Measurements from ENCODE around the gene AKAP13.
"Not testable (repeated sequence)": the region's sequence is repeated elsewhere in the genome, so short reads cannot be mapped to it uniquely, and the experiment has no call there.

Gene AKAP13

DNA sequence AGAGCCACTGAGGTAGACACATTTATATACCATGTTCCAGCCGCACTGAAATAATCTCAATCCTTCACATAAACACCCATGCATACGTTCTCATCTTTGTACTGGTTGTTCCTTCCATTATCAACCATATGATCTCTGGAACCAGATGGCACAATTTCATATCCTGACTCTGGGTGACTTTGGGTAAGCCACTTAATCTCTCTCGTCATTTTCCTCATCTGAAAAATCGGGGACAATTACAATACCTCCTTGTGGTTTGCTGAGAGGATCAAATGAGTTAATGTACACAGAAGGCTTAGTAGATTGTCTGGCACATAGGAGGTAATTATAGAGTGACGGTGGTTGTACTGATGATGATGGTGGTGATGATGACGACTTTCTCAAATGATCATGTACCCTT lies 38.2 kb upstream of the AKAP13 start:
- no CpG with 5 or more reads among the region's 6 CpGs for WGBS (ENCODE audit: insufficient coverage, insufficient read length)
- H3K4me3 ChIP-seq (ENCODE audit: low read length); DNase-seq (ENCODE audit: low read depth, low spot score); H3K4me1 ChIP-seq (ENCODE audit: control insufficient read depth, insufficient read depth, low read length); H3K27ac ChIP-seq (ENCODE audit: low read length); H3K36me3 ChIP-seq (ENCODE audit: control insufficient read depth, insufficient read depth, low read length); H3K27me3 ChIP-seq (ENCODE audit: control insufficient read depth, insufficient read depth, low read length); H3K9me3 ChIP-seq (ENCODE audit: control insufficient read depth, insufficient read depth, low read length): not testable (repeated sequence)

DNA sequence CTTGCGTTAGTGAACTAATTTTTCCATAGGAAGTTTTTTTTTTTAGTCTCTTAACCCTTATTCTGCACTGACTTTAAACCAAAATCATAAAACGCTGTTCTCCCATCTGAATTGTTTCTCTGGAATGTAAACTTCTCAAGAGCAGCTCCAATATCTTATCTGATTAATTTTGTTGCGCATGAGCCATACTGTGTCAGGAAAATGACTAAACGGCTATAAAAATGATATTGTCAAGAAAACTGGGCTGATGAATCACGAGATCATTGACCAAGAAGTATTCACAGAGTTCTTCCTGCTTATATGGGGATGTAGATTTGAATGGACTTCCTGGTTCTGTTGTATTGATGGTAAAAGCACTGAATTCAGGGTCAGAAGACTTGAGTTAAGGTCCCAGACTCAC lies 37.0 kb upstream of the AKAP13 start:
- WGBS (ENCODE audit: insufficient coverage, insufficient read length): no CpG with 5 or more reads among the region's 5 CpGs
- H3K9me3 ChIP-seq (ENCODE audit: control insufficient read depth, insufficient read depth, low read length); H3K27me3 ChIP-seq (ENCODE audit: control insufficient read depth, insufficient read depth, low read length); H3K27ac ChIP-seq (ENCODE audit: low read length); H3K4me1 ChIP-seq (ENCODE audit: control insufficient read depth, insufficient read depth, low read length); H3K4me3 ChIP-seq (ENCODE audit: low read length); DNase-seq (ENCODE audit: low read depth, low spot score); H3K36me3 ChIP-seq (ENCODE audit: control insufficient read depth, insufficient read depth, low read length): not testable (repeated sequence)

DNA sequence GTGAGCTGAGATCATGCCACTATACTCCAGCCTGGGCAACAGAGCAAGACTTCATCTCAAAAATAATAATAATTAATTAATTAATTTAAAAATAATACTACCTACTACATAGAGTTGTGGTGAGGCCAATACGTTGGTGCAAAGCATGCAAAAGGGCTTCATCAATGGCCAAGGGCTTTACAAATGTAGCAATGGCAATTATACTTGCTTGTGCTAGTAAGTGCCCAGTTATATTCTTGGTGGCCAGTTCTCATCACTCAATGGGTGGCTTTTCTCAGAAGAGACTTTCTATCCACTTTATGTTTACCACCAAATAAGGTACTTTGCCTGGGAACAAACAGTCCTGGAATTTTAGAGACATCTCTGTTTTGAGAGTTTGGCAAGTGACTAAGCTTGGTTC lies 36.2 kb upstream of the AKAP13 start:
- not testable (repeated sequence) for H3K27ac ChIP-seq (ENCODE audit: low read length); H3K27me3 ChIP-seq (ENCODE audit: control insufficient read depth, insufficient read depth, low read length); H3K36me3 ChIP-seq (ENCODE audit: control insufficient read depth, insufficient read depth, low read length); H3K4me1 ChIP-seq (ENCODE audit: control insufficient read depth, insufficient read depth, low read length); DNase-seq (ENCODE audit: low read depth, low spot score); H3K4me3 ChIP-seq (ENCODE audit: low read length); H3K9me3 ChIP-seq (ENCODE audit: control insufficient read depth, insufficient read depth, low read length)
- no CpG with 5 or more reads among the region's 1 CpG for WGBS (ENCODE audit: insufficient coverage, insufficient read length)

DNA sequence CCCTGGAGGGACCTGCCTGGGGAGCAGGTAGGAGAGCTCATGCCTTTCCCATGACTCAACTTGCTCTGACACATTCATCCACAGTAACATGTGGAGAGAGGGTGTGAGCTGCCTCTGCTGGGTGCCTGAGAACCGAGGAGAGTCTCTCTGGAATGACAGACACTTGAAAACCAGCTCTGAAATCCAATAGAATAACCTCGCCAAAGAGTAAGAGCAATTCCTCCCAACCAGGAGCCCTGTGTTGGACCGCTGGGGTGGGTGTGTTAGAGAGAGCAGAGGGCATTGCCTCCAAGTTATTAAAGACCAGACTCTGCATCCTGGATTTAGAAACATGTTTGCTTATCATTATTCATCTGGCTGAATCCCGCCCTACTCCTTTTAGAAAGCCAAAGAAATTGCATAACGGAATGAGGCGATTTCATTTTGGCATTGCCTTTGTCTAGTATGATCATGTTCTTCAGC lies 35.7 kb upstream of the AKAP13 start:
- not testable (repeated sequence) for H3K27me3 ChIP-seq (ENCODE audit: control insufficient read depth, insufficient read depth, low read length); H3K4me3 ChIP-seq (ENCODE audit: low read length); H3K36me3 ChIP-seq (ENCODE audit: control insufficient read depth, insufficient read depth, low read length); DNase-seq (ENCODE audit: low read depth, low spot score); H3K4me1 ChIP-seq (ENCODE audit: control insufficient read depth, insufficient read depth, low read length); H3K27ac ChIP-seq (ENCODE audit: low read length); H3K9me3 ChIP-seq (ENCODE audit: control insufficient read depth, insufficient read depth, low read length)
- no CpG with 5 or more reads among the region's 6 CpGs for WGBS (ENCODE audit: insufficient coverage, insufficient read length)

DNA sequence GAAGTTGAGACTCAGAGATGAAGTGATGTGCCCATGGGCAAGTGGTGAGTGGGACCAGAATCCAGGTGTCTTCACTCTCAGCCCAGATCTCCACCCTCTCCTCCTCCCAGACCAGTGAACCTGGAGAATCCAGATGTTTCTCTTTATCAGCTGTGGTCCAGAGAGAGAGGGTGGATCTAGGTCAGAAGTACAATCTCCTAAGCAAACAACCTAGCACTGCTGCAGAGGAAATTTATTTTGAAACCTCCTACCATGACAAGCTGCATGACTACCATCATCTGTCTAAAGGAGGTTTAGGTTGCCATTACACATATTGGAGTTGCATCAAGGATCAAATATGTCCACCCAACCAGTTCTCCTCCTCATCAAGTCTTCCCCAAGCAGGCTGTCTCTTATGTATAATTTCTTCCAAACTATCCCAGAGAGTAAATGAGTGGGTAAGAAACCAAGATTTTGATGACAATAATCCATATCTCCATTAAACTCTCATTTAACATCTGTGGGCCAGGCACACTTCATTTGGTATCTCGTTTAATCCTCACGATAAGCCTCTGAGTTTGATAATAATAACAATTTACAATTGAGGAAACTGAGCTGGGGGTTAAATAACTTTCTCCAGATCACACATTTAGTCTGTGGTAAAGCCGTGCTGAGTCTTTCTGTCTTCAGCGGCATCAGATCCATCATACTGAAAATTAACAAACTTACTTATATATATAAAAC lies 35.0 kb upstream of the AKAP13 start:
- not testable (repeated sequence) for H3K36me3 ChIP-seq (ENCODE audit: control insufficient read depth, insufficient read depth, low read length); H3K27ac ChIP-seq (ENCODE audit: low read length); H3K27me3 ChIP-seq (ENCODE audit: control insufficient read depth, insufficient read depth, low read length); H3K4me3 ChIP-seq (ENCODE audit: low read length); H3K9me3 ChIP-seq (ENCODE audit: control insufficient read depth, insufficient read depth, low read length); DNase-seq (ENCODE audit: low read depth, low spot score); H3K4me1 ChIP-seq (ENCODE audit: control insufficient read depth, insufficient read depth, low read length)
- WGBS (ENCODE audit: insufficient coverage, insufficient read length): no CpG with 5 or more reads among the region's 4 CpGs

DNA sequence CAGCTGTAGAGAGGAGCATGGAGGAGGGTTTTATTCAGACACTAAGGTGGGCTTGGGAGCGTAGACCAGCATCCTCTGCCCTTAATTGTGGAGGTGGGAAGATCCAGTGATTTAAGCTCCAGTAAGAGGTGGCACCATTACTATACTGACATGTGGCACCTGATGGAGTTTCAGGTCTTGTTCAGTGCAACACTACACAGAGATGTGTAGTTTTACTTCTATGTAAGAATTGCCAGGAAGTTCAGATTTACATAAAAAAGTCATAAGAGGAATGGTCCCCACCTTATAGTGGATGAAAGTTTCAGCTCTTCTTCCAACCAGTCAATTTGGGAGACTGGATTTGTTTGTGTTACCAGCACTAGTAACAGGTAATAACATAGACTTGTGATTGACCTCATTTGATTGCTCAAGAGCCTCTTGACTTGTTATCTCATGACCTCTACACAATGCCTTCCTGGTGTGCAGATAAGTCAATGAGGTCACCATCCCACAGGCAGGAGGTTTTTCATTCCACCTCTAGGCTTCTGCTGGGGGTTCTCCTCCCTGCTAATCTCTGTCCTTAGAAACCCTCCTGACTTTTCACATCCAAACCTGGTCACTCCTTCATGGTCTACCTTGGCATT lies 33.8 kb upstream of the AKAP13 start:
- not testable (repeated sequence) for H3K9me3 ChIP-seq (ENCODE audit: control insufficient read depth, insufficient read depth, low read length)

DNA sequence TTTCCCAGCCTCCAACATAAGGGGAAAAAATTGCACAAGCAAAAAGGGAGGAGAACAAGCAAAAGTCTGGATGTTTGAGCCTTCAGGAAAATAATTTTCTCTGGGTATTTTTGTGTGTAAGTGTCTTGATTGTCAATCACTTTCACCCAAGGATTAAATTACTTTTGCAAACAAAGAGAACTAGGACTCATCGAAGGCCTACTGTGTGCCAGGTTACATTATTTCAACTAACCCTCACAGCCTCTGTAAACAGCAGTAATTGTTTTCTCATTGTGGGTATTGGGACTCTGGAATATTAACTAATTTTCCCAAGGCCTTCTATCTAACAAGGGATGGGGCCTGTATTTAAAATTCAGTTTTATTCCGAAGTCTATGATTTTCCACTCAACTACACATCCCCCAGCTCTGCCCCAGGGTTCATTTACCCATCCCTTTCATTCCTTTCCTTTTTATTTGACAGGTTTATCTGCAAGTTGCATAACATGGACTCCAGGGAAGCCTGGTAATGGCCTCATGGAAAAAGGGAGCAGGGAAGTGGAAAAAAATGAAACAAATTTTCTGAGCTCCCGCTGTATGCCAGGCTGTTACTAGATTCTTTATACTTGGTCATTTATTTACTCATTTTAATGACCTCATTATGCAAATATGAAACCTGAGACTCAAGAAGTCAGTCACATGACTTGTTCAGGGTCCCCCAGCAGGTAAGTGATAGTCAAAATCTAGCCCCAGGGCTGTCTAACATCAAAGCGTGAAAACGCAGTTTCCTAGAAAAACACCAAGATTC lies 32.9 kb upstream of the AKAP13 start:
- H3K36me3 ChIP-seq (ENCODE audit: control insufficient read depth, insufficient read depth, low read length); H3K27ac ChIP-seq (ENCODE audit: low read length); H3K4me3 ChIP-seq (ENCODE audit: low read length); H3K4me1 ChIP-seq (ENCODE audit: control insufficient read depth, insufficient read depth, low read length); H3K27me3 ChIP-seq (ENCODE audit: control insufficient read depth, insufficient read depth, low read length); DNase-seq (ENCODE audit: low read depth, low spot score); H3K9me3 ChIP-seq (ENCODE audit: control insufficient read depth, insufficient read depth, low read length): not testable (repeated sequence)
- no CpG with 5 or more reads among the region's 5 CpGs for WGBS (ENCODE audit: insufficient coverage, insufficient read length)

More for the DNA sequence above, 33.8 kb upstream of the AKAP13 start:
- H3K4me1 ChIP-seq (ENCODE audit: control insufficient read depth, insufficient read depth, low read length); H3K4me3 ChIP-seq (ENCODE audit: low read length); DNase-seq (ENCODE audit: low read depth, low spot score); H3K27ac ChIP-seq (ENCODE audit: low read length); H3K36me3 ChIP-seq (ENCODE audit: control insufficient read depth, insufficient read depth, low read length); H3K27me3 ChIP-seq (ENCODE audit: control insufficient read depth, insufficient read depth, low read length): not testable (repeated sequence)
- no CpG with 5 or more reads among the region's 1 CpG for WGBS (ENCODE audit: insufficient coverage, insufficient read length)

DNA sequence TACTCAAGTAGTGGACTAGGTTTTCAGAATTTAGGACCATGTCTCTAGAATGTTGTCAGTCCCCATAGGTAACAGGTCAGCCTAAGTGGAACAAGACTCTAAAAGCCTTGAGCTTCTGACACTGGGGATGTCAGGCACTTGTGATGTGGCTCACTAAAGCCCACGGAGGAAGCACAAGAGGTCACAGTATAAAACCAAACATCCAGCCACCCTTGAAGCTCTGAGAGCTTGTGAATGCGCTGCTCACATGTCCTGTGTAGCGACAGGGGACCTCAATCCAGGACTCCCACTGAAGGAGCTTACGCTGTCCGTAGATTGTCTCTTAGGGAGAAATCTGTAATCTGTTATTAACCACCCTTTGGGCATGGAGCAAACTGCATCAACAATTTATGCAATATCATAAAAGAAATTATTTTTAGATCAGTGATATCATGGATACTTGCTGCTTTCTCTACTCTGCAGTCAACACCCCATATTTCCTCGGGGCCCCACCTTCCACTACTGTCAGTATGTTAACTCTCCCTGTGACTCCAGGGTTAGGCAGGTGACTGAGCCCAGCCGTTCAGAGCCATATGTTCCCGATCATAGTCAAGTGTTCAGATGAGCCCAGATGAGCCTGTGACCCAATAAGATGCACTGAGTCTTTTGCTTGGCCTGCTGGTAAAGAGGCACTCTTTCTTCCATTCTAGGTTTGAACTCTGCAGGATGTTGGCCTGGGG lies 32.2 kb upstream of the AKAP13 start:
- no CpG with 5 or more reads among the region's 8 CpGs for WGBS (ENCODE audit: insufficient coverage, insufficient read length)
- not testable (repeated sequence) for H3K27ac ChIP-seq (ENCODE audit: low read length); DNase-seq (ENCODE audit: low read depth, low spot score); H3K27me3 ChIP-seq (ENCODE audit: control insufficient read depth, insufficient read depth, low read length); H3K36me3 ChIP-seq (ENCODE audit: control insufficient read depth, insufficient read depth, low read length); H3K9me3 ChIP-seq (ENCODE audit: control insufficient read depth, insufficient read depth, low read length); H3K4me3 ChIP-seq (ENCODE audit: low read length); H3K4me1 ChIP-seq (ENCODE audit: control insufficient read depth, insufficient read depth, low read length)

DNA sequence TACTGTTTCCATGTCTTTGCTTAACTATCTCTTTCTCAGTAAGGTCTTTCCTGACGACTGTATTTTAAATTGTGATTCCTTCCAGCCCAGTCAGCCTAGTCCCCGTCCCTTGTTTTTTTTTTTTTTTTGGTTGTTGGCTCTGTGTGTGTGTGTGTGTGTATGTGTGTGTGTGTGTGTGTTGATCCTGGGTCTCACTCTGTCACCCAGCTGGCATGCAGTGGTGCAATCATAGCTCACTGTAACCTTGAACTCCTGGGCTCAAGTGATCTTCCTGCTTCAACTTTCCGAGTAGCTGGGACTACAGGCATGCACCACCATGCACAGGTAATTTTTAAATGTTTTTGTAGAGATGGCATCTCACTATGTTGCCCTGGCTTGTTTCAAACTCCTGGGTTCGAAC lies 31.3 kb upstream of the AKAP13 start:
- H3K9me3 ChIP-seq (ENCODE audit: control insufficient read depth, insufficient read depth, low read length); H3K27me3 ChIP-seq (ENCODE audit: control insufficient read depth, insufficient read depth, low read length); H3K4me3 ChIP-seq (ENCODE audit: low read length); H3K36me3 ChIP-seq (ENCODE audit: control insufficient read depth, insufficient read depth, low read length); H3K27ac ChIP-seq (ENCODE audit: low read length); H3K4me1 ChIP-seq (ENCODE audit: control insufficient read depth, insufficient read depth, low read length); DNase-seq (ENCODE audit: low read depth, low spot score): not testable (repeated sequence)
- WGBS (ENCODE audit: insufficient coverage, insufficient read length): no CpG with 5 or more reads among the region's 4 CpGs

DNA sequence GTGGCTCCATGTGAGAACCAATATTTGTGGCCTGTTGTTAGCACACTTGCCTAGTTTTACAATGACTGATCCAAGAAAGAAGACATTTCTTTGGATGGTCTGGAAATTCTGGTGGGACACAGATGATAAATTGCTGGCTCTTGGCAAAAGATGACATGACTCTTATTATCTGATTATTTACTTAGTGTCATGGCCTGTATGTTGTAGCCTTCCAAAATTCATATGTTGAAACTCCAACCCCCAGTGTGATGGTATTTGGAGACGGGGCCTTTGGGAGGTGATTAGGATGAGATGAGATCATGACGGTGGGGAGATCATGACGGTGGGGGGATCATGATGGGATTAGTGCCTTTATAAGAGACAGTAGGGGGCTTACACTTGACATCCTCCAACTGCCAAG lies 30.0 kb upstream of the AKAP13 start:
- DNase-seq (ENCODE audit: low read depth, low spot score): no peak
- no peaks in the 10 kb centered on the region for H3K9me3 ChIP-seq (ENCODE audit: control insufficient read depth, insufficient read depth, low read length)
- no peak overlapping the region for H3K4me3 ChIP-seq (ENCODE audit: low read length)
- H3K27me3 ChIP-seq (ENCODE audit: control insufficient read depth, insufficient read depth, low read length): no peaks in the 10 kb centered on the region
- no peaks in the 10 kb centered on the region for H3K4me1 ChIP-seq (ENCODE audit: control insufficient read depth, insufficient read depth, low read length)
- WGBS (ENCODE audit: insufficient coverage, insufficient read length): no CpG with 5 or more reads among the region's 3 CpGs
- no peaks in the 10 kb centered on the region for H3K36me3 ChIP-seq (ENCODE audit: control insufficient read depth, insufficient read depth, low read length)
- no peak overlapping the region for H3K27ac ChIP-seq (ENCODE audit: low read length)

All from iPS DF 6.9 (cell line).